GM10847 (cell line): ENCODE data around the gene DUSP1.

Experiments used
- POLR2A ChIP-seq: IDR thresholded peaks from 2 replicates; pipeline ENCODE4 v1.6.1; 2011; ENCODE audit not compliant: insufficient read length; ENCODE audit errors: extremely low read depth

DUSP1 gene, protein sequence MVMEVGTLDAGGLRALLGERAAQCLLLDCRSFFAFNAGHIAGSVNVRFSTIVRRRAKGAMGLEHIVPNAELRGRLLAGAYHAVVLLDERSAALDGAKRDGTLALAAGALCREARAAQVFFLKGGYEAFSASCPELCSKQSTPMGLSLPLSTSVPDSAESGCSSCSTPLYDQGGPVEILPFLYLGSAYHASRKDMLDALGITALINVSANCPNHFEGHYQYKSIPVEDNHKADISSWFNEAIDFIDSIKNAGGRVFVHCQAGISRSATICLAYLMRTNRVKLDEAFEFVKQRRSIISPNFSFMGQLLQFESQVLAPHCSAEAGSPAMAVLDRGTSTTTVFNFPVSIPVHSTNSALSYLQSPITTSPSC

GRCh38 chr5:172770675-172771438, at the start of gene DUSP1:
Gene DUSP1, minus strand, starts transcription at chr5:172771195. Its CDS starts 243 bp downstream, at chr5:172770952.
- peak; percentile 91 for TF ChIP-seq POLR2A

GRCh38 chr5:172820046-172820767, 49.2 kb upstream of the DUSP1 start:
- TF ChIP-seq POLR2A, result no peak

- TF ChIP-seq POLR2A, result no peak
These were observed 48.6 kb upstream of the DUSP1 start for GRCh38 chr5:172819569-172819968.

DNA sequence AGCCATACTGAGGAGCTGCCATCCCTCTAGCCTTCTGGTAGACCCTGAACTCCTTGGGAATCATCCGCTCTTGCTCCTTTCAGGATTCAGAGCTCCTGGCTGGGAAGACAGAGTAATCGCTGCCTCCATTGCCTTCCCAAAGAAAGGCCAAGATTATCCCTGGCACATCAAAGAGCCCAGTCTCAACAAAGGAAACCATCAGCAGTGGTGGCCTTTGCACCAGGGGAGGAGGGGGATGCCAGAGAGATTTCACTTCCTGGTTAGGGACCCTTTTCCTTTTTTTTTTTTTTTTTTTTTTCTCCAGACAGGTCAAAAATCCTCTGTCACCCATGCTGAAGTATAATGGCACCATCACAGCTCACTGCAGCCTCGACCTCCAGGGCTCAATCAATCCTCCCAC, 47.1 kb upstream of the DUSP1 start:
- TF ChIP-seq POLR2A, result no peak

GRCh38 chr5:172817664-172818063, 46.7 kb upstream of the DUSP1 start:
- TF ChIP-seq POLR2A, result no peak

GRCh38 chr5:172816925-172817562, 46.0 kb upstream of the DUSP1 start:
- no peak for TF ChIP-seq POLR2A

GRCh38 chr5:172815631-172816030, 44.6 kb upstream of the DUSP1 start:
- no peak for TF ChIP-seq POLR2A

DNA sequence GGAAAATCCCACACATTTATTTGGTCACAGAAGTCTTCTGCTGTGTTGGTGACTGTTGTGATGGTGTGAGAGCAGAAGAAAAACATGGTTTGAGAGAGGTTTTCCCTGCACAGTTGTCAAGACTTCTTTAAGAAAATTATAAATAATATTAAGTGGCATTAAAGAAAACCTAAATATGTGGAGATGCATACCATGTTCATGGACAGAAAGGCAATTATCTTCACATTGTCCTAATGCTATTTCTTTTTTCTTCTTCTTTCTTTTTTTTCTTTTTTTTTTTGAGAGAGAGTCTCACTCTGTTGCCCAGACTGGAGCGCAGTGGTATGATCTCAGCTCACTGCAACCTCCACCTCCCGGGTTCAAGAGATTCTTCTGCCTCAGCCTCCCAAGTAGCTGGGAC, 38.8 kb upstream of the DUSP1 start:
- TF ChIP-seq POLR2A, result no peak

DNA sequence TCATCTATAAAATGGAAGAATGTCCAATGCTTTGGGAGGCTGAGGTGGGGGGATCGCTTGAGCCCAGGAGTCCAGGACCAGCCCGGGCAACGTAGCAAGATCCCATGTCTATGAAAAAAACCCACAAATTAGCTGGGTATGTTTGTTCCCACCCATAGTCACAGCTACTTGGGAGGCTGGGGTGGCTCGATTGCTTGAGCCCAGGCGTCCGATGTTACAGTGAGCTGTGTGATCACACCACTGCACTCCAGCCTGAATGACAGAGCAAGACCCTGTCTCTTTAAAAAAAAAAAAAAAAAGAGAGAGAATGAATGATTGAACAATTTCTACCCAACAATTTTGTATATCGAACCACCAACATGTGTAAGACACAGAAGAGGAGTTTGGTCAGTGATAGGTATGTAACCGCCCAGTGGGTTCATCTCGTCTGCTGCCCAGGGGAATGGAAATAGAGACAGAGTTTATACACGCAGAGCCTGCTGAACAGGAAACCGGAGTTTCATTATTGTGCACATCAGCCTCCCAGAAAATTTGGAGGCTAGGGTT, 36.8 kb upstream of the DUSP1 start:
- no peak for TF ChIP-seq POLR2A

DNA sequence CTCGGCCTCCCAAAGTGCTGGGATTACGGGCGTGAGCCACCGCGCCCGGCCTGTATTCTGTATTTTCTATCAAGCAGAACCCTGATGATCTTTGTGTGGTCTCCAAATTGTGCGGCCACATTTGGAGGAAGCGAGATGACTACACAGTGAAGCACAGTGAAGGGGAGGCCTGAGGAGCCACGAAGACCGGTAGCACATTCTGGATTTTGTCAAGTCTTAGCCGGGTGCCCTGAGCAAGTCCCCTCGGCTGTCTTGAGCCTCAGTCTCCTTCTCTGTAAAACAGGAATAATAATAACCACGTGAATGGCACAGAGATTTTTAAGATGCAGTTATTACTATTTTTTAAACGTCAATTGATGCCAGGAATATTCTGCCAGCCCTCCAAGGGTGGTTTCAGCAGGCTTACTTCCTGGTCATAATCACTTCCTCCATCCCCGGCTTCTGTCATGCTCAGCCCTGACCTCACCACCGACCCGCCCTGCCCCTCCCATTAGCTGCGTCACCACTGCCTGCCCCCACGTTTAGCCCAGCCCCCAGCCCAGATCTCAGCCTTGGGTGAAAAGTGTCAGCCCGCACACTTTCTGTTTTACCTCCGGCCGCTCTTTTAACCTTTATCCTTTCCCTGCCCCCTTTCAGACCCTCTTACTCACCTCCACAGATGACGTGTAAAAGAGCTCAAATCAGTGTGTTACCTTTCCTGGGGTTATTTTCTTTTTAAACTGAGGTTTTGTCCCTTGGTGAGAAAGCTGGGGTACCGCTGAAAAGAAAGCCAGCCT, 36.1 kb upstream of the DUSP1 start:
- no peak for TF ChIP-seq POLR2A

DNA sequence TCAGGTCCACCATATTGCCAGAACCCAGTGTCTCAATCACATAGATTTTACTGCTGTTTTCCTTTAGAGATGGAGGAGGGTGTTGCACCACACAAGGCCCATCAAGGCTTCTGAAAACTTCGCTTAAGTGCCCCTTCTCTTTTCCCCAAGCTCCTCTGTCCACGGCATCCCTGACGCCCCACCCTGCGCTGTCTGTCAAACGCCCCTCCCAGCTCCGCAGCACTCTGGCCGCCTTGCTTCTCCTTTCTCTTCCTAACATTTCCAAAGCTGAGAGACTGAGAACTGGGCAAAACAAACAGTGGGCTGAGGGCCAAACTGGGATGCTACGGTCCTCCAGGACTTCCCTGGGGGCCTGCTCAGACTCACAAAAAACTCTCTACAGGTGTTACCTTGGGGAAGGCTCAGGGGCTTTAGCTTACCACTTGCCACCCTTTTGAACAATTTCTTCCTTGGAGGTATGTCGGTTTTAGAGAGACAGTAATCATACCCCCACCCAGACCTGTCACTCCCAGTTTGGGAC, 34.8 kb upstream of the DUSP1 start:
- no peak for TF ChIP-seq POLR2A

- no peak for TF ChIP-seq POLR2A
These were observed 34.2 kb upstream of the DUSP1 start for GRCh38 chr5:172805018-172805683.

DNA sequence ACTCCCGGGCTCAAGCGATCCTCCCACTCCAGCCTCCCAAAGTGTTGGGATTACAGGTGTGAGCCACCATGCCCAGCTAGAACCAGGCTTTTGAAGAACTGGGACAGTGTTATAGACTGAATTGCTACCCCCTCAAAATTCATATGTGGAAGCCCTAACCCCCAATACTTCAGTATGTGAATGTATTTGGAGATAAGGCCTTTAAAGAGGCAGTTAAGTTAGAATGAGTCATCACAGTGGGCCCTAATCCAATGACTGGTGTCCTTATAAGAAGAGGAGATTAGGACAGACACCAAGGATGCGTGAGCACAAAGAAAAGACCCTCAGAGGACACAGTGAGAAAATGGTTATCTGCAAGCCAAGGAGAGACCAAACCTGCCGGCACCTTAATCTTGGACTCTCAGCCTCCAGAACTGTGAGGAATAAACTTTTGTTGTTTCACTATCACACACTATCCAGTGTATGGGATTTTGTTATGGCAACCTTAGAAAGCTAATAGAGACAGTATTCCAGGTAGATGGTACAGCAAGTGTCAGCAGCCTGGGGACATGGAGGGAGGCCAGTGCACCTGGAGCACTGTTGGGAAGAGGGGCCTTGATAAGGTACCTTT, 31.7 kb upstream of the DUSP1 start:
- TF ChIP-seq POLR2A, result no peak

DNA sequence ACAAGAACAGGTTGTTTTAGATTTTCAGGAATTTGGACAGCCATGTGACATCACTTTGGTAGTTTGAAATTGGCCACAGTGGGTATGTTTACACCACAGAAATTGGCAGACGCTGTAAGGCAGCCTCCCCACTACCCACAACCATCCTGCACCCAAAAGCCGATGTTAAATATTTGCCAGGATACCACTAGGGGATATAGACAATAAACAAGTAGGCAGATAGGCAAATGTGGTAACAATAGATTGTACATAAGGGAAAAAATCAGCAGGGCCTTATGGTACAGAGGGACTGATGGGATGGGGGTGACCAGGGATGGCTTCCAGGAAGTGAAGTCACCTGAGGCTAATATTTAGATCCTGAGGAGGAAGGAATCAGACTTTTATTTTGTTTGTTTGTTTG, 31.1 kb upstream of the DUSP1 start:
- no peak for TF ChIP-seq POLR2A
